HG02571 (cell line): ENCODE data around the gene HBD.
A peak's percentile ranks its signal among the peaks of the same experiment; 100 is the strongest.
"Not testable (repeated sequence)": the region's sequence is repeated elsewhere in the genome, so short reads cannot be mapped to it uniquely, and the experiment has no call there.

Experiments used
- ATAC-seq: cut with Tn5 transposase; IDR thresholded peaks from one replicate; pipeline ENCODE4 v1.9.1; 2021; ENCODE audit warnings: mild to moderate bottlenecking, moderate library complexity; ENCODE audit not compliant: unreplicated experiment

Gene HBD

GRCh38 chr11:5253440-5253839 lies 19.2 kb upstream of the HBD start:
- ATAC-seq, result not testable (repeated sequence)

DNA sequence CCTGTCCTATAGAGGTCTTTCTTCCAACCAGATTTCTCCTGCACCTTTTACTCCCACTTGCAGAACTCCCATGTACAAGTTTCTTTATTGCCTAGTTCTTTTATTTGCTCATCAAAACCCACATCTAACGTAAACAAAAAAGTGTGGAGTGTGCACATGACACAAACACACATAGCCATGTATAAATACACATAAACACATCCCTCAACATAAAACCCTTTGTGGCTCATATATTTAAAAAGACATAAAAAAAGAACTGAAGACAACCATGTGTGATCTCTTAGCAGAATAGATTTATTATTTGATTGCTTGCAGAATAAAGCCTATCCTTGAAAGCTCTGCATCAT lies 18.6 kb upstream of the HBD start:
- no peak for ATAC-seq

- no peak for ATAC-seq
These were observed 18.1 kb upstream of the HBD start for GRCh38 chr11:5252192-5252918.

- no peak for ATAC-seq
These were observed 17.5 kb upstream of the HBD start for GRCh38 chr11:5251746-5252145.

GRCh38 chr11:5250543-5251204 lies 16.4 kb upstream of the HBD start:
- no peak for ATAC-seq

DNA sequence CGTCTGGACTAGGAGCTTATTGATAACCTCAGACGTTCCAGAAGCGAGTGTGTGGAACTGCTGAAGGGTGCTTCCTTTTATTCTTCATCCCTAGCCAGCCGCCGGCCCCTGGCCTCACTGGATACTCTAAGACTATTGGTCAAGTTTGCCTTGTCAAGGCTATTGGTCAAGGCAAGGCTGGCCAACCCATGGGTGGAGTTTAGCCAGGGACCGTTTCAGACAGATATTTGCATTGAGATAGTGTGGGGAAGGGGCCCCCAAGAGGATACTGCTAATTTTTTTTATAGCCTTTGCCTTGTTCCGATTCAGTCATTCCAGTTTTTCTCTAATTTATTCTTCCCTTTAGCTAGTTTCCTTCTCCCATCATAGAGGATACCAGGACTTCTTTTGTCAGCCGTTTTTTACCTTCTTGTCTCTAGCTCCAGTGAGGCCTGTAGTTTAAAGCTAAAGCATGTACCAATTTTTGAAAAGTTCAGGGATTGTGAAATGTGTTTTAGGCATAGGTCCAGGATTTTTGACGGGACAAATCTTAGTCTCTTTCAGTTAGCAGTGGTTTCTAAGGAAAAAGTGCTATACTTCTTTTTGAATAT lies 15.6 kb upstream of the HBD start, which contains the start of gene HBG1:
Gene HBG1 (minus strand): TSS at position 51 of the 590 bp plus-strand sequence. CDS start 53 bp downstream, outside the sequence.
- not testable (repeated sequence) for ATAC-seq

DNA sequence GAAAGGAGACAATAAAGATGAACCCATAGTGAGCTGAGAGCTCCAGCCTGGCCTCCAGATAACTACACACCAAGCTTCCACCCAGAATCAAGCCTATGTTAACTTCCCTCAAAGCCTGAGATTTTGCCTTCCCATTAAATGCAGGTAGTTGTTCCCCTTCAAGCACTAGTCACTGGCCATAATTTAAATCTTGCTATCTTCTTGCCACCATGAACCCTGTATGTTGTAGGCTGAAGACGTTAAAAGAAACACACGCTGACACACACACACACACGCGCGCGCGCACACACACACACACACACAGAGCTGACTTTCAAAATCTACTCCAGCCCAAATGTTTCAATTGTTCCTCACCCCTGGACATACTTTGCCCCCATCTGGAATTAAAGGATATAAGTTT lies 14.2 kb upstream of the HBD start:
- ATAC-seq, result not testable (repeated sequence)

DNA sequence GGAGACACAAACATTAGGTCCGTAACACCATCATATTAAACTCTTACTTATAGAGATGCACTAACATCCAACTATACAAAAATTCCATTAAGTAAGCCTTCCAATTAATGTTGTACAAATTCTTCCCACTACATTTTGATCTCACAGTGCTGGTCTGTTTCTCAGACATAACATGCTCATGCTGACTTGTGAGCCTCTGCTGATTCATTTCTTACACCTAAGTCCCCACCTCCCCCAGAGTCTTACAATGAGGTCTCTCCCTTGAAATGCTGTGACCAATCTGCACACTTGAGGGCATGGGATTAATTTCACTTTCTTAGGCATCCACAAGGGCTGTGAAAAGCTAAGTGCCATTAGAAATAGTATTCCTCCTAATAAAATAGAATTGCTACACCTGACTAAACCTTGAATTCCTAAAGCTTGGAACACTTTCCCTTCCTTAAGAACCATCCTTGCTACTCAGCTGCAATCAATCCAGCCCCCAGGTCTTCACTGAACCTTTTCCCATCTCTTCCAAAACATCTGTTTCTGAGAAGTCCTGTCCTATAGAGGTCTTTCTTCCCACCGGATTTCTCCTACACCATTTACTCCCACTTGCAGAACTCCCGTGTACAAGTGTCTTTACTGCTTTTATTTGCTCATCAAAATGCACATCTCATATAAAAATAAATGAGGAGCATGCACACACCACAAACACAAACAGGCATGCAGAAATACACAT lies 13.3 kb upstream of the HBD start:
- no peak for ATAC-seq

- no peak for ATAC-seq
These were observed 12.6 kb upstream of the HBD start for GRCh38 chr11:5246772-5247471.

DNA sequence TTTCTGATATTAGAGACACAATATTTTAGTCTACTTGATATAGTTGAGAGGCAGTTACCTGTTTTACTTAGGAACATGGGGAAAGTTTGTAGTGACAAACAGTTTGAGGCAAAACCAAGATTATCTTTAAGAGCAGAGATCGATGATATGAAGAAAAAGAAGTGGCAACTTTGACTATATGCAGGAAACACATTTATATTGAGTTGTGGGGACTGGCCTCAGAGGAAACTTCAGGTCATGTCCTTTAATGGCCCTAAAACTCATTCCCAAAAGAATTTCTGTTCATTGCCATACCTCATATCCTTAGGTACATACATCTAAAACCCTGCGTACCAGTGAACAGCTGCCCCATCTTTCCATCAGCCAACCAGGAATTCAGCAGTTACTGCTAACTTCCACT lies 10.9 kb upstream of the HBD start:
- no peak for ATAC-seq

DNA sequence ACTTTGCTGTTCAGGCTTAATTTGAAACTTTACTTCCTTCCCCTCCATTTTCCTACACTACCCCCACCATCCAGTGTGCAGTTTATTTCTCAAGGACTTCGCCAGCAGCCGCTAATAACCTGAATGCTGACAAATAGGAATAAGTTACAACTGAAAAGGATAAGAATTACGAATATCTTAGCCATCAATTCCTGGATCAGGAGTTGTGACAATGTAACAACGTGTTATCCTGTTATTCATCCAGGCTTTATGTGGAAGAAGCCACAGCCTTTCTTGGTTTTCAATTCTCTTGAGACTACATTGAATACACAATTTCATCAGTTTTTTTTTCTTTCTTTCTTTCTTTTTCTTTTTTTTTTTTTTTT lies 9.5 kb upstream of the HBD start:
- ATAC-seq, result no peak

DNA sequence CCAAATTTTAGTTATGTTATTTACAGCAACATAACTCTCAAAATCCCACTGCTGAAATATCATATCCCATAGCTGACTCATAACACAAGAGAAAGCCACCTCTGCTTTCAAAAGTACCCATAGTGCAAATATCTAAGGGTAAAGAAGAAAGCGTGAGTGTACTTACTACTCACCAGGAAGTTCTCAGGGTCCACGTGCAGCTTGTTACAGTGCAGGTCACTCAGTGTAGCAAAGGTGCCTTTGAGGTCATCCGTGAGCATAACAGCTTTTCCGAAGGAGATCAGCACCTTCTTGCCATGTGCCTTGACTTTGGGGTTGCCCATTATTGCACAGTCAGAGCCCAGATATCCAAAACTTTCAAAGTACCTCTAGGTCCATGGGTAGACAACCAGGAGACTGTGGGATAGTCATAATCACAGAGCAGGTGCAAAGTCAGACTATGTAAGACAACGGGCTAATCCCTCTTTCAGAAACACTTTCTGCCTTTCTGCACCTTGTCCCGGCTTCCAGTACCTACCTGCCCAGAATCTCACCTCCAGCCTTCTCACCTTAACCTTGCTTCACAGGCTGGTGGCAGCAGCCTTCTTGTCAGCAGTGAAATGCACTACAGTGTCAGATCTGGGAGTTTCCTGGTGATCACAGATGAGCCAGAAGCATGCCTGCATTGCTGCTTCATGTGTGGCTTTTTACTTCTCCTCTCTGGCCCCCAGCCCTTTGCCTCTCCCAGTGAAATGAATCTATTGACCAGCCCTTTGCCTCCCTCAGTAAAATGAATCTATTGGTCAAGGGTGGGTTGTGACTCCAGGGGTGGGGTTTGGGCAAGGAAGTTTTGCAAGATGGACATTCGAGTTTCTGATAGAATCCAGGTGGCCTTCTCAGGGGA lies 8.9 kb upstream of the HBD start:
- peak; percentile 69 for ATAC-seq

GRCh38 chr11:5242208-5242607 lies 7.9 kb upstream of the HBD start:
- no peak for ATAC-seq

DNA sequence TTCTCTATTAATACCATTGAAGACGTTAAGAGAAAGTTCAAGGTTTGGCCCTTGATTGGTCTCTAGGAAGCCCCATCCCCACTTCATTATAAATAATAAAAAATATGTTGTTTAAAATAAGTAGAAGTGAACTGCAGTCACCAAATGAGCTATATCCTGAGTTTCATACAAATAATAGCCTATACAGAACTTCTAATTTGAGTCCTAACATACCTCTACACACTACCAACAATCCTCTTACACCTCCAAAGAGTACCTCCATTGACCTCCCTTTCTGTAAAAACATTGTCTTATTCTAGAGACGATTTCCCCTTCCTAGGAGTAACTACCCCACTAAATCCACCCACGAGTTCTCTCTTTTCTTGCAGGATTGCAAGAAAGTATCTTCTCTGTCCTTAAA lies 7.2 kb upstream of the HBD start:
- no peak for ATAC-seq

DNA sequence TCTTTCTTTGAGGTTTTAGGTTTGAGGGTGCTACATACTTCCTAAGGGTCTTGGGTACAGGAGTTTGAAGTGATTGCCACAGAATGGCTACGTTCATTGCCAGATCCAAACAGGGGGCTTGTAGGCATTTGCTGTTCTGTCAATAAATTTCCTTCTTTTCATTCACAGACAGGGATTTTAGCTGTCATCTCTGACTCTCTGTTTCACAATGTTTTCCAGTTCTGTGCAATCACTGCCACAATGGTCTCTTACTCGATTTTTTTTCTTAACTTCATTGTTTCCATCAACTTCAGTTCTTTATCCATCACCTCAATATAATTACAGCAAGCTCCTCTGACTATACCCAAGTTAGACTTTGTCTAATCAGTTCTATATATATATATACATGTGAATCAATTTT lies 6.2 kb upstream of the HBD start:
- no peak for ATAC-seq

- no peak for ATAC-seq
These were observed 5.8 kb upstream of the HBD start for GRCh38 chr11:5240056-5240455.

- no peak for ATAC-seq
These were observed 4.8 kb upstream of the HBD start for GRCh38 chr11:5239046-5239445.

DNA sequence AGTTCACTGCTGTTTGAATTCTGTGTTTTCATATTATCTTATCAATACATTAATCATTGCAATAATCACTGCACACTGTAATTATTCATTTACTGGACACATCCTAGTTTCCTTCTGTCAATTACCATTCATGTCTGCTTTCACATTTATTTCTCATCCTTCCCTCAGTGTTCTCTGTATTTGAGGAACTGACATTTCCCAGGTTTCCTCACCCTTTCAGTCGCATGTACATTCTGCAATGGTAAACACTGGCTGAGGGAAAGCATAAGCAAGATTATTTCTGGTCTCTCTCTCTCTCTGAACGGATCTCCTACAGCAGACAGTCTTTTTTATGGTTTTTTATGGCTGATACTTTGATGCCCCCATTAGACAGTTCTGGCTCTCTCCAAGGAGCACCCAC lies 4.2 kb upstream of the HBD start:
- ATAC-seq, result no peak

GRCh38 chr11:5237420-5237819 lies 3.1 kb upstream of the HBD start:
- ATAC-seq, result no peak
